SK-N-SH treated with all-trans-retinoic acid at 6 μM for 48 hours (cell line): ENCODE results near the gene EEF2.
A peak's percentile ranks its signal among the peaks of the same experiment; 100 is the strongest.

Experiments used
- ATAC-seq: fragments of 200-7000 bp; cut with Tn5 transposase; 3 replicates; pipeline ENCODE4 v1.9.1; 2020; ENCODE audit warnings: mild to moderate bottlenecking, moderate library complexity
- ARNTL ChIP-seq: fragments of 450-650 bp; formaldehyde crosslinking; IDR thresholded peaks from 2 replicates; pipeline ENCODE4 v1.5.0; 2020; ENCODE audit warnings: low read depth, mild to moderate bottlenecking, moderate library complexity, borderline replicate concordance
- CSDC2 ChIP-seq: fragments of 250-450 bp; sonication (Bioruptor Pico); IDR thresholded peaks from 2 replicates; pipeline ENCODE4 v1.5.0; 2020; ENCODE audit warnings: mild to moderate bottlenecking, moderate library complexity
- ESRRG ChIP-seq: fragments of 250-450 bp; sonication (Bioruptor Pico); IDR thresholded peaks from 2 replicates; pipeline ENCODE4 v1.6.1; 2021; ENCODE audit warnings: mild to moderate bottlenecking
- GLIS3 ChIP-seq: fragments of 250-450 bp; sonication (Bioruptor Pico); IDR thresholded peaks from 2 replicates; pipeline ENCODE4 v1.5.0; 2020; ENCODE audit warnings: mild to moderate bottlenecking, moderate library complexity
- OSR1 ChIP-seq: fragments of 250-450 bp; sonication (Bioruptor Pico); IDR thresholded peaks from 2 replicates; pipeline ENCODE4 v1.8.0; 2022; ENCODE audit warnings: moderate library complexity, mild to moderate bottlenecking, inconsistent platforms
- PPARA ChIP-seq: fragments of 250-450 bp; sonication (Bioruptor Pico); IDR thresholded peaks from 2 replicates; pipeline ENCODE4 v1.5.0; 2020; ENCODE audit warnings: mild to moderate bottlenecking, borderline replicate concordance
- RARB ChIP-seq: fragments of 250-450 bp; sonication (Bioruptor Pico); IDR thresholded peaks from 2 replicates; pipeline ENCODE4 v1.8.0; 2021; ENCODE audit warnings: mild to moderate bottlenecking, moderate library complexity
- SNAI2 ChIP-seq: fragments of 250-450 bp; sonication (Bioruptor Pico); IDR thresholded peaks from 2 replicates; pipeline ENCODE4 v1.5.0; 2020; ENCODE audit warnings: mild to moderate bottlenecking, moderate library complexity
- TOX ChIP-seq: fragments of 250-450 bp; sonication (Bioruptor Pico); IDR thresholded peaks from 2 replicates; pipeline ENCODE4 v1.8.0; 2021; ENCODE audit warnings: mild to moderate bottlenecking, moderate library complexity, borderline replicate concordance
- ZC3H10 ChIP-seq: fragments of 250-450 bp; sonication (Bioruptor Pico); IDR thresholded peaks from 2 replicates; pipeline ENCODE4 v1.5.1; 2021; ENCODE audit warnings: mild to moderate bottlenecking, moderate library complexity
- ZFP30 ChIP-seq: fragments of 450-650 bp; formaldehyde crosslinking; IDR thresholded peaks from 2 replicates; pipeline ENCODE4 v1.5.0; 2022; ENCODE audit warnings: mild to moderate bottlenecking, moderate library complexity
- ZNF565 ChIP-seq: fragments of 450-650 bp; formaldehyde crosslinking; conservative IDR thresholded peaks from 2 replicates; pipeline ENCODE4 v1.5.0; 2020; ENCODE audit warnings: low read depth, mild to moderate bottlenecking, moderate library complexity
- ZNF8 ChIP-seq: fragments of 450-650 bp; formaldehyde crosslinking; IDR thresholded peaks from 2 replicates; pipeline ENCODE4 v1.5.0; 2020; ENCODE audit warnings: mild to moderate bottlenecking, moderate library complexity
- TF ChIP-seq, protein P1 (sequence below): fragments of 250-450 bp; sonication (Bioruptor Pico); IDR thresholded peaks from 2 replicates; pipeline ENCODE4 v1.8.0; 2020; ENCODE audit warnings: mild to moderate bottlenecking, moderate library complexity, borderline replicate concordance
- TF ChIP-seq, protein P2 (sequence below): fragments of 250-450 bp; sonication (Bioruptor Pico); IDR thresholded peaks from 2 replicates; pipeline ENCODE4 v1.5.1; 2021; ENCODE audit warnings: mild to moderate bottlenecking, moderate library complexity
- TF ChIP-seq, protein P3 (sequence below): fragments of 250-450 bp; sonication (Bioruptor Pico); IDR thresholded peaks from 2 replicates; pipeline ENCODE4 v1.8.0; 2021; ENCODE audit warnings: low read depth, mild to moderate bottlenecking, moderate library complexity, borderline replicate concordance
- TF ChIP-seq, protein P4 (sequence below): fragments of 250-450 bp; sonication (Bioruptor Pico); IDR thresholded peaks from 2 replicates; pipeline ENCODE4 v1.5.0; 2020; ENCODE audit warnings: mild to moderate bottlenecking, moderate library complexity

Gene EEF2

DNA sequence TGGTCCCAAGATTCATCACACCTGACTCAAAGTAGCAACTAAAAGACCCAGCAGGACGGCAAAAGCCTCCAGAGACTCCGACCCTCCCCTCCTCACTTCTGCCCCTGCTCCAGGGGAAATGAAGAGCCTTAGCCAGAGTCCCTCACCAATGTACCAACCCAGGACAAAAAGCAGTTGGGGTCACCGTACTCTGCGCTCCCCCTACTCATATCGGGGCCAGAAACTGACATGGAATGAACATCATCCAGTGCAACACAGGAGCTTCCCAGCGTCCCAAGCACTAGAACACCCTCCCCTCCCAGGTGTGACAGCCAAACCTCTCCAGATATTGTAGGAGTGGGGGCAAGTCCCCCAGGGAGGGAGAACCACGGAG is 1.7 kb downstream of the EEF2 start (continued):
- TF ChIP-seq, protein P1, sequence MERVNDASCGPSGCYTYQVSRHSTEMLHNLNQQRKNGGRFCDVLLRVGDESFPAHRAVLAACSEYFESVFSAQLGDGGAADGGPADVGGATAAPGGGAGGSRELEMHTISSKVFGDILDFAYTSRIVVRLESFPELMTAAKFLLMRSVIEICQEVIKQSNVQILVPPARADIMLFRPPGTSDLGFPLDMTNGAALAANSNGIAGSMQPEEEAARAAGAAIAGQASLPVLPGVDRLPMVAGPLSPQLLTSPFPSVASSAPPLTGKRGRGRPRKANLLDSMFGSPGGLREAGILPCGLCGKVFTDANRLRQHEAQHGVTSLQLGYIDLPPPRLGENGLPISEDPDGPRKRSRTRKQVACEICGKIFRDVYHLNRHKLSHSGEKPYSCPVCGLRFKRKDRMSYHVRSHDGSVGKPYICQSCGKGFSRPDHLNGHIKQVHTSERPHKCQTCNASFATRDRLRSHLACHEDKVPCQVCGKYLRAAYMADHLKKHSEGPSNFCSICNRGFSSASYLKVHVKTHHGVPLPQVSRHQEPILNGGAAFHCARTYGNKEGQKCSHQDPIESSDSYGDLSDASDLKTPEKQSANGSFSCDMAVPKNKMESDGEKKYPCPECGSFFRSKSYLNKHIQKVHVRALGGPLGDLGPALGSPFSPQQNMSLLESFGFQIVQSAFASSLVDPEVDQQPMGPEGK, result no peak
- TF ChIP-seq ZC3H10 (CRISPR knock-in tag) (no peak), ZNF8 (CRISPR knock-in tag) (no peak)

DNA sequence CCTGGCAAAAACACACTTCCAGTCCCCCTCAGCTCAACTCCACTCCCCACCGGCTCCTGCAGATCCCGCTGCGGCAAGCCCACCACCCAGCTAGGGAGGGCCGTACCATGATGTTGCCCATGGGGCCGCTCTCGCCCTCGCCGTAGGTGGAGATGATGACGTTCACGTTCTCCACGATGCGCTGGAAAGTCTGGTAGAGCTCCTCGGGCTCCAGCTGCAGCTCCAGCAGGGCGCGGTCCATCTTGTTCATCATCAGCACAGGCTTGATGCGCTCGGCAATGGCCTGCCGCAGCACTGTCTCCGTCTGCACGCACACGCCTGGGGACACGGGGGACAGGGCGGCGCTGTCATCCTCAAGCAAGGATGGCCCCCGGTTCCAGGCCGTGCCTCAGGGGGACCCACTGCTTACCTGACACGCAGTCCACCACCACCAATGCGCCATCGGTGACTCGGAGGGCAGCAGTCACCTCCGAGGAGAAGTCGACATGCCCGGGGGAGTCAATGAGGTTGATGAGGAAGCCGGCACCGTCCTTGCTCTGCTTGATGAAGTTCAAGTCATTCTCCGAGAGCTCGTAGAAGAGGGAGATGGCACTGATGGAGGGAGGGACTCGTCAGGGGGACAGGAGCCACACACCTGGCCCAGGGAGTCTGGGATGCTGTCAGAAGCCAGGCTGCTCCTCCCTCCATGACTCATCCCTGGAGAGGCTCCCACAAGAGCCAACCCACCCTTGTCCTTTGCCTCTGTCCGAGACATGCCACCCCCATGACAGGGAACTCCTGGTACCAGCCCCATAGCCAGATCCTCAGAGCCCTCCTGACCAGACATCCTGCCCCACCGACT is 2.3 kb downstream of the EEF2 start:
- peak; percentile 11 for ATAC-seq
- TF ChIP-seq, protein P2, sequence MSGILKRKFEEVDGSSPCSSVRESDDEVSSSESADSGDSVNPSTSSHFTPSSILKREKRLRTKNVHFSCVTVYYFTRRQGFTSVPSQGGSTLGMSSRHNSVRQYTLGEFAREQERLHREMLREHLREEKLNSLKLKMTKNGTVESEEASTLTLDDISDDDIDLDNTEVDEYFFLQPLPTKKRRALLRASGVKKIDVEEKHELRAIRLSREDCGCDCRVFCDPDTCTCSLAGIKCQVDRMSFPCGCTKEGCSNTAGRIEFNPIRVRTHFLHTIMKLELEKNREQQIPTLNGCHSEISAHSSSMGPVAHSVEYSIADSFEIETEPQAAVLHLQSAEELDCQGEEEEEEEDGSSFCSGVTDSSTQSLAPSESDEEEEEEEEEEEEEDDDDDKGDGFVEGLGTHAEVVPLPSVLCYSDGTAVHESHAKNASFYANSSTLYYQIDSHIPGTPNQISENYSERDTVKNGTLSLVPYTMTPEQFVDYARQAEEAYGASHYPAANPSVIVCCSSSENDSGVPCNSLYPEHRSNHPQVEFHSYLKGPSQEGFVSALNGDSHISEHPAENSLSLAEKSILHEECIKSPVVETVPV (CRISPR knock-in tag), result no peak
- TF ChIP-seq ZFP30 (CRISPR knock-in tag), result no peak
- TF ChIP-seq GLIS3 (CRISPR knock-in tag), result no peak
- TF ChIP-seq ZNF565 (CRISPR knock-in tag), result no peak
- TF ChIP-seq ZNF8 (CRISPR knock-in tag), result no peak
- TF ChIP-seq ARNTL (CRISPR knock-in tag), result no peak
- TF ChIP-seq ESRRG (CRISPR knock-in tag), result no peak
- TF ChIP-seq TOX, result no peak
- TF ChIP-seq SNAI2 (CRISPR knock-in tag), result no peak
- TF ChIP-seq RARB (CRISPR knock-in tag), result no peak
- no peak for TF ChIP-seq OSR1
- no peak for TF ChIP-seq CSDC2 (CRISPR knock-in tag)
- TF ChIP-seq, protein P3, sequence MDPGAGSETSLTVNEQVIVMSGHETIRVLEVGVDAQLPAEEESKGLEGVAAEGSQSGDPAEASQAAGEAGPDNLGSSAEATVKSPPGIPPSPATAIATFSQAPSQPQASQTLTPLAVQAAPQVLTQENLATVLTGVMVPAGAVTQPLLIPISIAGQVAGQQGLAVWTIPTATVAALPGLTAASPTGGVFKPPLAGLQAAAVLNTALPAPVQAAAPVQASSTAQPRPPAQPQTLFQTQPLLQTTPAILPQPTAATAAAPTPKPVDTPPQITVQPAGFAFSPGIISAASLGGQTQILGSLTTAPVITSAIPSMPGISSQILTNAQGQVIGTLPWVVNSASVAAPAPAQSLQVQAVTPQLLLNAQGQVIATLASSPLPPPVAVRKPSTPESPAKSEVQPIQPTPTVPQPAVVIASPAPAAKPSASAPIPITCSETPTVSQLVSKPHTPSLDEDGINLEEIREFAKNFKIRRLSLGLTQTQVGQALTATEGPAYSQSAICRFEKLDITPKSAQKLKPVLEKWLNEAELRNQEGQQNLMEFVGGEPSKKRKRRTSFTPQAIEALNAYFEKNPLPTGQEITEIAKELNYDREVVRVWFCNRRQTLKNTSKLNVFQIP, result no peak

DNA sequence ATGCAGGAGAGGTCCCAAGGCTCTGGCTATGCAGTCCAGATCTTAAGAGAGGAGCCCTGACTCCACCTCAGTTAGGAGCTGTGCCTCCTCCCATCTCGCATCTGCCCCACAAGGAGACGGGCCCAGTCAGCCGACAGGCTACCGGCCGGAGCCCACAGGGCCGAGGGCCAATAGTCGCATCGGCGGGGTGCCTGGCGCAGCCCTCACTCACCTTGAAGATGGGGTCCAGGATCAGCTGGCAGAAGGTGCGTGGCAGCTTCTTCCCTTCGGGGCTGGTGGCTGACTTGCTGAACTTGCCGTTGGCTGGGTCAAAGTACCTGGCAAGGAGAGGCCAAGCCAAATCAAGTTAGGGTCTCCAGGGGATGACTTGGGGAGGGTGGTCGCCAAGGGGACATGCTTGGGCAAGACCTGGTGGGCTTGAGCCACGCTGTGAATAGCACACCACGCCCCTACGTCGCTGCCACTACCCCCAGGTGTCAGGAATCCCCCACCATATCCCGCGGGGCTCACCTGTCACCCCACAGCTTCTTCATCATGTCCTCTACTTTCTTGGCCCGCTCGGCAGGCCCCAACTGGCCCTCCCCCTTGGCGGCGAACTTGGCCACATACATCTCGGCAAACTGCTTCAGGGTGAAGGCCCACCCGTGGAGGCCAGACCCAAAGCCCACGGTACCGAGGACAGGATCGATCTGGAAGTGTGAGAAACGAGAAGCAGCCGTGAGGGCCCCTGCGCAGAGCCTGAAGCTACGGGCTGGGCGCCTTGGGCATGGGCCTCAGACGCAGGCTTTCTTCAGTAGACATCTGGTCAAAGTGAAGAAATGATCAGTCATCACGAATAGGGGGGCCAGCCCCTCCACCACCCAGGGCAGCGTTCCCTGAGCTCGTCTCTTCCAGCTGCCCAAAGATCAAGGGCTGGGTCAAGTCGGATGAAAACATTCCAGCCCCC is 3.3 kb downstream of the EEF2 start:
- TF ChIP-seq TOX (no peak), ARNTL (CRISPR knock-in tag) (no peak), PPARA (CRISPR knock-in tag) (no peak), ZNF565 (CRISPR knock-in tag) (no peak)
- TF ChIP-seq, protein P1, result no peak
- TF ChIP-seq, protein P3, result no peak
- TF ChIP-seq, protein P2 (CRISPR knock-in tag), result no peak
- TF ChIP-seq, protein P4, sequence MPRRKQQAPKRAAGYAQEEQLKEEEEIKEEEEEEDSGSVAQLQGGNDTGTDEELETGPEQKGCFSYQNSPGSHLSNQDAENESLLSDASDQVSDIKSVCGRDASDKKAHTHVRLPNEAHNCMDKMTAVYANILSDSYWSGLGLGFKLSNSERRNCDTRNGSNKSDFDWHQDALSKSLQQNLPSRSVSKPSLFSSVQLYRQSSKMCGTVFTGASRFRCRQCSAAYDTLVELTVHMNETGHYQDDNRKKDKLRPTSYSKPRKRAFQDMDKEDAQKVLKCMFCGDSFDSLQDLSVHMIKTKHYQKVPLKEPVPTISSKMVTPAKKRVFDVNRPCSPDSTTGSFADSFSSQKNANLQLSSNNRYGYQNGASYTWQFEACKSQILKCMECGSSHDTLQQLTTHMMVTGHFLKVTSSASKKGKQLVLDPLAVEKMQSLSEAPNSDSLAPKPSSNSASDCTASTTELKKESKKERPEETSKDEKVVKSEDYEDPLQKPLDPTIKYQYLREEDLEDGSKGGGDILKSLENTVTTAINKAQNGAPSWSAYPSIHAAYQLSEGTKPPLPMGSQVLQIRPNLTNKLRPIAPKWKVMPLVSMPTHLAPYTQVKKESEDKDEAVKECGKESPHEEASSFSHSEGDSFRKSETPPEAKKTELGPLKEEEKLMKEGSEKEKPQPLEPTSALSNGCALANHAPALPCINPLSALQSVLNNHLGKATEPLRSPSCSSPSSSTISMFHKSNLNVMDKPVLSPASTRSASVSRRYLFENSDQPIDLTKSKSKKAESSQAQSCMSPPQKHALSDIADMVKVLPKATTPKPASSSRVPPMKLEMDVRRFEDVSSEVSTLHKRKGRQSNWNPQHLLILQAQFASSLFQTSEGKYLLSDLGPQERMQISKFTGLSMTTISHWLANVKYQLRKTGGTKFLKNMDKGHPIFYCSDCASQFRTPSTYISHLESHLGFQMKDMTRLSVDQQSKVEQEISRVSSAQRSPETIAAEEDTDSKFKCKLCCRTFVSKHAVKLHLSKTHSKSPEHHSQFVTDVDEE, result no peak
- no peak for ATAC-seq
